HepG2 (cell line): ENCODE measurements around the gene PCYT2. TPM values are rescaled to one million over a fixed set of nuclear protein-coding genes. Genes with fewer than 3 reads are reported as not detected.

ENCODE experiments used
- ELF3 ChIP-seq: IDR thresholded peaks from 2 replicates; pipeline ENCODE4 v1.6.1; 2016; ENCODE audit warnings: missing genetic modification reagents, missing compliant biosample characterization
- FOXC1 ChIP-seq: sonication (generic); formaldehyde crosslinking; IDR thresholded peaks from 2 replicates; pipeline ENCODE4 v1.8.0; 2022; ENCODE audit warnings: mild to moderate bottlenecking, missing genetic modification reagents, borderline replicate concordance
- MAFK ChIP-seq, 2 experiments: IDR thresholded peaks in 1 of 2; conservative IDR thresholded peaks in 1 of 2; 2 replicates each; pipeline ENCODE4 v1.6.1; 2011; ENCODE audit warnings: improper control_type of control experiment in 2 of 2, low read length in 2 of 2
- SKIL ChIP-seq: sonication (generic); formaldehyde crosslinking; IDR thresholded peaks from 2 replicates; pipeline ENCODE4 v1.8.0; 2022; ENCODE audit warnings: missing genetic modification reagents, mild to moderate bottlenecking, moderate library complexity, borderline replicate concordance
- TFDP2 ChIP-seq: sonication (generic); formaldehyde crosslinking; IDR thresholded peaks from 2 replicates; pipeline ENCODE4 v1.4.0; 2020; ENCODE audit warnings: missing genetic modification reagents
- TP53 ChIP-seq: sonication (generic); formaldehyde crosslinking; conservative IDR thresholded peaks from 2 replicates; pipeline ENCODE4 v1.4.0; 2020; ENCODE audit warnings: missing genetic modification reagents
- YEATS2 ChIP-seq: sonication (generic); formaldehyde crosslinking; IDR thresholded peaks from 2 replicates; pipeline ENCODE4 v1.4.0; 2020; ENCODE audit warnings: missing genetic modification reagents, borderline replicate concordance
- ZFP90 ChIP-seq: sonication (generic); formaldehyde crosslinking; IDR thresholded peaks from 2 replicates; pipeline ENCODE4 v1.8.0; 2022; ENCODE audit warnings: missing genetic modification reagents, mild to moderate bottlenecking, inconsistent platforms, borderline replicate concordance
- ZNF383 ChIP-seq: sonication (generic); formaldehyde crosslinking; IDR thresholded peaks from 2 replicates; pipeline ENCODE4 v1.4.0; 2020; ENCODE audit warnings: missing genetic modification reagents, mild to moderate bottlenecking, borderline replicate concordance
- ZNF543 ChIP-seq: sonication (generic); formaldehyde crosslinking; IDR thresholded peaks from 2 replicates; pipeline ENCODE4 v1.4.0; 2020; ENCODE audit warnings: mild to moderate bottlenecking, missing genetic modification reagents
- ZNF644 ChIP-seq: IDR thresholded peaks from 2 replicates; pipeline ENCODE4 v1.6.1; 2016; ENCODE audit warnings: low read depth
- ZSCAN5A ChIP-seq: sonication (generic); formaldehyde crosslinking; IDR thresholded peaks from 2 replicates; pipeline ENCODE4 v1.8.0; 2022; ENCODE audit warnings: mild to moderate bottlenecking, missing genetic modification reagents, borderline replicate concordance
- polyA plus RNA-seq, 8 experiments: library from polyadenylated mRNA; depleted of rRNA in 3 of 8; stranded (reverse) in 7 of 8; unstranded in 1 of 8; fragments of >200 nt; fragmentation: Illumina TruSeq in 4 of 8; extraction: Trizol in 4 of 8; gene quantifications; 2 replicates each; pipeline versions ENCODE4 v1.2.1 to v1.2.3, GENCODE V29; 2011 to 2016; ENCODE audit warnings: low read depth in 4 of 8, missing spikeins in 1 of 8, mixed read lengths in 1 of 8; ENCODE audit not compliant: insufficient read depth in 1 of 8
- total RNA-seq, 5 experiments: library from RNA; depleted of rRNA; stranded (reverse); fragments of >200 nt; fragmentation: Illumina TruSeq; extraction: Trizol; gene quantifications; 2 replicates each; pipeline ENCODE4 v1.2.3, GENCODE V29; 2016; ENCODE audit warnings: low read depth in 1 of 5
- TF ChIP-seq, protein P1 (sequence below): sonication (generic); formaldehyde crosslinking; IDR thresholded peaks from 2 replicates; pipeline ENCODE4 v1.9.0; 2021; ENCODE audit warnings: missing genetic modification reagents, borderline replicate concordance
- TF ChIP-seq, protein P2 (sequence below): sonication (generic); formaldehyde crosslinking; IDR thresholded peaks from 2 replicates; pipeline ENCODE4 v1.4.0; 2020; ENCODE audit warnings: missing genetic modification reagents
- TF ChIP-seq, protein P3 (sequence below): sonication (generic); formaldehyde crosslinking; IDR thresholded peaks from 2 replicates; pipeline ENCODE4 v1.5.0; 2020; ENCODE audit warnings: mild to moderate bottlenecking, missing genetic modification reagents, borderline replicate concordance

Gene PCYT2
- total and polyA plus RNA-seq, 2 of the 13 experiments (the other 11 are each of a cell fraction or from before 2014, with no cell fraction given) = 147 to 297 TPM

- TF ChIP-seq ZNF644 (no peak), TP53 (CRISPR knock-in tag) (no peak), ZNF543 (CRISPR knock-in tag) (no peak), YEATS2 (no peak), MAFK (conservative IDR thresholded peaks at IDR 0.05 in 1 of 2, IDR thresholded peaks at IDR 0.05 in 1 of 2; ENCODE audit: low read length in 2 of 2) (no peak), ZSCAN5A (CRISPR knock-in tag) (no peak), ELF3 (CRISPR knock-in tag) (no peak), ZNF383 (CRISPR knock-in tag) (no peak), ZFP90 (CRISPR knock-in tag) (no peak), TFDP2 (CRISPR knock-in tag) (no peak), SKIL (no peak), FOXC1 (peak; percentile 50; the same call in 1 of the 2 replicates)
- TF ChIP-seq, protein P1, sequence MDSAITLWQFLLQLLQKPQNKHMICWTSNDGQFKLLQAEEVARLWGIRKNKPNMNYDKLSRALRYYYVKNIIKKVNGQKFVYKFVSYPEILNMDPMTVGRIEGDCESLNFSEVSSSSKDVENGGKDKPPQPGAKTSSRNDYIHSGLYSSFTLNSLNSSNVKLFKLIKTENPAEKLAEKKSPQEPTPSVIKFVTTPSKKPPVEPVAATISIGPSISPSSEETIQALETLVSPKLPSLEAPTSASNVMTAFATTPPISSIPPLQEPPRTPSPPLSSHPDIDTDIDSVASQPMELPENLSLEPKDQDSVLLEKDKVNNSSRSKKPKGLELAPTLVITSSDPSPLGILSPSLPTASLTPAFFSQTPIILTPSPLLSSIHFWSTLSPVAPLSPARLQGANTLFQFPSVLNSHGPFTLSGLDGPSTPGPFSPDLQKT (CRISPR knock-in tag) = no peak
- TF ChIP-seq, protein P2, sequence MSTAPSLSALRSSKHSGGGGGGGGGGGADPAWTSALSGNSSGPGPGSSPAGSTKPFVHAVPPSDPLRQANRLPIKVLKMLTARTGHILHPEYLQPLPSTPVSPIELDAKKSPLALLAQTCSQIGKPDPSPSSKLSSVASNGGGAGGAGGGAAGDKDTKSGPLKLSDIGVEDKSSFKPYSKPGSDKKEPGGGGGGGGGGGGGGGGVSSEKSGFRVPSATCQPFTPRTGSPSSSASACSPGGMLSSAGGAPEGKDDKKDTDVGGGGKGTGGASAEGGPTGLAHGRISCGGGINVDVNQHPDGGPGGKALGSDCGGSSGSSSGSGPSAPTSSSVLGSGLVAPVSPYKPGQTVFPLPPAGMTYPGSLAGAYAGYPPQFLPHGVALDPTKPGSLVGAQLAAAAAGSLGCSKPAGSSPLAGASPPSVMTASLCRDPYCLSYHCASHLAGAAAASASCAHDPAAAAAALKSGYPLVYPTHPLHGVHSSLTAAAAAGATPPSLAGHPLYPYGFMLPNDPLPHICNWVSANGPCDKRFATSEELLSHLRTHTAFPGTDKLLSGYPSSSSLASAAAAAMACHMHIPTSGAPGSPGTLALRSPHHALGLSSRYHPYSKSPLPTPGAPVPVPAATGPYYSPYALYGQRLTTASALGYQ = no peak; the same call in 1 of the 2 replicates
- TF ChIP-seq, protein P3, sequence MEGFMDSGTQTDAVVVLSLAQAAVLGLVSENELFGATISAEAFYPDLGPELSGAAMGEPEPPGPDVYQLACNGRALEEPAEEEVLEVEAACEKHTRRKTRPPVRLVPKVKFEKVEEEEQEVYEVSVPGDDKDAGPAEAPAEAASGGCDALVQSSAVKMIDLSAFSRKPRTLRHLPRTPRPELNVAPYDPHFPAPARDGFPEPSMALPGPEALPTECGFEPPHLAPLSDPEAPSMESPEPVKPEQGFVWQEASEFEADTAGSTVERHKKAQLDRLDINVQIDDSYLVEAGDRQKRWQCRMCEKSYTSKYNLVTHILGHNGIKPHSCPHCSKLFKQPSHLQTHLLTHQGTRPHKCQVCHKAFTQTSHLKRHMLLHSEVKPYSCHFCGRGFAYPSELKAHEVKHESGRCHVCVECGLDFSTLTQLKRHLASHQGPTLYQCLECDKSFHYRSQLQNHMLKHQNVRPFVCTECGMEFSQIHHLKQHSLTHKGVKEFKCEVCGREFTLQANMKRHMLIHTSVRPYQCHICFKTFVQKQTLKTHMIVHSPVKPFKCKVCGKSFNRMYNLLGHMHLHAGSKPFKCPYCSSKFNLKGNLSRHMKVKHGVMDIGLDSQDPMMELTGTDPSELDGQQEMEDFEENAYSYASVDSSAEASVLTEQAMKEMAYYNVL (CRISPR knock-in tag) = peak; percentile 18; the same call in 1 of the 2 replicates
Observed at GRCh38 chr17:81901167-81902022, 9.8 kb downstream of the PCYT2 start (continued).
